Measurements from ENCODE around the gene LSM4.

DNA sequence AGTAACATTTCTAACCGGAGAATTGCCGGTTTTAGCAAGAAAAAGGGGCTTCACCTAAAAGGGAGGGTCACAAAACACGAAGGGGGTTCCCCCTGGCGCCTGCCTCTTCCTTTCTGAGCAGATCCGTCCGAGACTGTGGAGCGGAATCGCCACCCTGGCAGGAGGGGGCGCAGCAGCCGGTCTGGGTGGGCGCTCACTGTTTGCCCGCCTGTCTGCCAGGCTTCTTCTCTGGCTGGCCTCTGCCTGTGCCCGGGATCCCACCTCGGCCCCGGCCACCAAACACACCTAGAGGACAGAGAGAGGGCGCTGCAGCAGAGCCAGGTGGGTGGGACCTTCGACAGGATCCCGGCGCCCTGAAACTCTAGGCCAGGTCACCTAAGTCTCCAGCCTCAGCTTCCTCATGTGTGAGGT, 15.6 kb downstream of the LSM4 start:
- TF ChIP-seq, protein P1, sequence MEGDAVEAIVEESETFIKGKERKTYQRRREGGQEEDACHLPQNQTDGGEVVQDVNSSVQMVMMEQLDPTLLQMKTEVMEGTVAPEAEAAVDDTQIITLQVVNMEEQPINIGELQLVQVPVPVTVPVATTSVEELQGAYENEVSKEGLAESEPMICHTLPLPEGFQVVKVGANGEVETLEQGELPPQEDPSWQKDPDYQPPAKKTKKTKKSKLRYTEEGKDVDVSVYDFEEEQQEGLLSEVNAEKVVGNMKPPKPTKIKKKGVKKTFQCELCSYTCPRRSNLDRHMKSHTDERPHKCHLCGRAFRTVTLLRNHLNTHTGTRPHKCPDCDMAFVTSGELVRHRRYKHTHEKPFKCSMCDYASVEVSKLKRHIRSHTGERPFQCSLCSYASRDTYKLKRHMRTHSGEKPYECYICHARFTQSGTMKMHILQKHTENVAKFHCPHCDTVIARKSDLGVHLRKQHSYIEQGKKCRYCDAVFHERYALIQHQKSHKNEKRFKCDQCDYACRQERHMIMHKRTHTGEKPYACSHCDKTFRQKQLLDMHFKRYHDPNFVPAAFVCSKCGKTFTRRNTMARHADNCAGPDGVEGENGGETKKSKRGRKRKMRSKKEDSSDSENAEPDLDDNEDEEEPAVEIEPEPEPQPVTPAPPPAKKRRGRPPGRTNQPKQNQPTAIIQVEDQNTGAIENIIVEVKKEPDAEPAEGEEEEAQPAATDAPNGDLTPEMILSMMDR (IDR thresholded peaks at IDR 0.05), result peak in 2 of 6 experiments; percentile 8 to 9
- no peak for TF ChIP-seq EP300 (IDR thresholded peaks at IDR 0.05)
- TF ChIP-seq POLR2A (IDR thresholded peaks at IDR 0.05), result no peak
- TF ChIP-seq POLR2AphosphoS5 (IDR thresholded peaks at IDR 0.05), result no peak
